ENCODE results near the gene BBIP1. TPM values are rescaled to one million over a fixed set of nuclear protein-coding genes. Genes with fewer than 3 reads are reported as not detected.

The BBIP1 gene
- total and polyA plus RNA-seq, 10 of the 15 experiments (the other 5 are each of a cell fraction or from before 2014, with no cell fraction given), result 13.8 to 40.8 (median 31.3) TPM

- Histone ChIP-seq H3K27ac (ENCODE audit: control insufficient read depth, insufficient read depth) (no peak overlapping the region), H3K79me2 (ENCODE audit: control insufficient read depth, insufficient read depth, low read length) (no peaks in the 10 kb centered on the region; the same call in 1 of the 2 replicates), H3K9ac (ENCODE audit: control insufficient read depth, insufficient read depth, low read length) (no peak overlapping the region), H3K27me3 (replicated peaks in 1 of 2; ENCODE audit: control insufficient read depth in 2 of 2, insufficient read depth in 2 of 2, low read length in 1 of 2) (no peaks in the 10 kb centered on the region), H3K9me3 (replicated peaks; ENCODE audit: control insufficient read depth, insufficient read depth, low read length) (peaks cover 2% of the 10 kb centered on the region; the same call in 1 of the 3 replicates), H3K4me2 (ENCODE audit: control insufficient read depth, insufficient read depth) (no peak overlapping the region), H3K4me3 (no peak overlapping the region), H3K4me1 (ENCODE audit: control insufficient read depth, insufficient read depth, low read length) (peaks cover 67% of the 10 kb centered on the region), H2AFZ (ENCODE audit: control insufficient read depth, low read depth, low read length) (no peak overlapping the region), H3K36me3 (ENCODE audit: control insufficient read depth in 2 of 2, insufficient read depth in 2 of 2, low read length in 1 of 2) (no peaks in the 10 kb centered on the region), H4K20me1 (ENCODE audit: control insufficient read depth, insufficient read depth) (no peaks in the 10 kb centered on the region)
- TF ChIP-seq BCL11A (IDR thresholded peaks at IDR 0.05; ENCODE audit: low read depth, low read length), result no peak
- TF ChIP-seq IRF4 (IDR thresholded peaks at IDR 0.05; ENCODE audit: low read depth, low read length), result no peak
- in situ Hi-C loops (cut with MboI), result no loop called here
- FAIRE-seq (peak; percentile 35), ATAC-seq (no peak), DNase-seq (ENCODE audit: low read depth, low spot score) (no peak)
- SMC1A ChIA-PET (ENCODE audit: uncharacterized antibody, unreplicated experiment), result interaction anchor here (0.9 to 6.2 kb wide), 9 partner anchors 7 to 110 kb away, joined by 3 to 86 read pairs (median 4); no protein-coding TSS in a partner anchor
- CTCF ChIA-PET, result interaction anchor here (0.7 to 4.1 kb wide), 5 partner anchors 8 to 50 kb away, joined by 3 to 27 read pairs (median 6); no protein-coding TSS in a partner anchor
- no TSS peak for BruUV-seq (replicated peaks)
- intact Hi-C loops (cut with micrococcal nuclease; ENCODE audit: unreplicated experiment), result no loop called here
- RAD21 ChIA-PET (ENCODE audit: unreplicated experiment), result interaction anchor here (1.7 to 5.9 kb wide), 4 partner anchors 11 to 51 kb away, joined by 8 to 50 read pairs (median 45); no protein-coding TSS in a partner anchor
- POLR2A ChIA-PET, result interaction anchor here (0.5 to 6.2 kb wide), 6 partner anchors 10 to 286 kb away, joined by 3 to 40 read pairs (median 8); no protein-coding TSS in a partner anchor
Observed at GRCh38 chr10:110853921-110854605, 64.9 kb downstream of the BBIP1 start.

- FAIRE-seq (no peak), ATAC-seq (no peak), DNase-seq (ENCODE audit: low read depth, low spot score) (no peak)
- RAD21 ChIA-PET (ENCODE audit: unreplicated experiment), result interaction anchor here (1.1 to 5.9 kb wide), 10 partner anchors 8 to 66 kb away, joined by 3 to 50 read pairs (median 7); partner anchors contain the start of genes BBIP1 and PDCD4
- in situ Hi-C loops (cut with MboI), result no loop called here
- Histone ChIP-seq H3K27me3 (replicated peaks in 1 of 2; ENCODE audit: control insufficient read depth in 2 of 2, insufficient read depth in 2 of 2, low read length in 1 of 2) (no peaks in the 10 kb centered on the region), H3K4me3 (no peak overlapping the region), H3K79me2 (ENCODE audit: control insufficient read depth, insufficient read depth, low read length) (no peaks in the 10 kb centered on the region), H3K4me1 (ENCODE audit: control insufficient read depth, insufficient read depth, low read length) (peaks cover 58% of the 10 kb centered on the region), H3K27ac (ENCODE audit: control insufficient read depth, insufficient read depth) (peak overlapping the region; percentile 39), H3K9ac (ENCODE audit: control insufficient read depth, insufficient read depth, low read length) (no peak overlapping the region), H3K4me2 (ENCODE audit: control insufficient read depth, insufficient read depth) (peak overlapping the region; percentile 49), H3K36me3 (ENCODE audit: control insufficient read depth in 2 of 2, insufficient read depth in 2 of 2, low read length in 1 of 2) (no peaks in the 10 kb centered on the region), H2AFZ (ENCODE audit: control insufficient read depth, low read depth, low read length) (peak overlapping the region; percentile 56), H4K20me1 (ENCODE audit: control insufficient read depth, insufficient read depth) (no peaks in the 10 kb centered on the region), H3K9me3 (replicated peaks; ENCODE audit: control insufficient read depth, insufficient read depth, low read length) (peaks cover 2% of the 10 kb centered on the region; the same call in 1 of the 3 replicates)
- CTCF ChIA-PET, result interaction anchor here (0.7 to 4.1 kb wide), 10 partner anchors 9 to 49 kb away, joined by 3 to 27 read pairs (median 5); partner anchors contain the start of gene PDCD4
- intact Hi-C loops (cut with micrococcal nuclease; ENCODE audit: unreplicated experiment), result no loop called here
- SMC1A ChIA-PET (ENCODE audit: uncharacterized antibody, unreplicated experiment), result interaction anchor here (1.0 to 6.2 kb wide), 11 partner anchors 8 to 109 kb away, joined by 3 to 86 read pairs (median 7); partner anchors contain the start of gene PDCD4
- POLR2A ChIA-PET, result interaction anchor here (1.3 to 6.2 kb wide), 9 partner anchors 8 to 49 kb away, joined by 3 to 43 read pairs (median 8); partner anchors contain the start of gene PDCD4
- BruUV-seq (replicated peaks), result no TSS peak
- 91% methylated on average over 4 of the region's 4 CpGs for WGBS (ENCODE audit: insufficient coverage, insufficient replicate concordance, low lambda C conversion rate, missing lambda C conversion rate)
- no peak for TF ChIP-seq ZNF687 (IDR thresholded peaks at IDR 0.05)
- no peak for TF ChIP-seq E4F1 (IDR thresholded peaks at IDR 0.05; ENCODE audit: borderline replicate concordance, partially characterized antibody)
- TF ChIP-seq CHD4 (IDR thresholded peaks at IDR 0.05), result no peak
- TF ChIP-seq POLR2AphosphoS5 (IDR thresholded peaks at IDR 0.05; ENCODE audit: low read length), result no peak
- no peak for TF ChIP-seq SUZ12 (IDR thresholded peaks at IDR 0.05; ENCODE audit: unreplicated experiment)
- TF ChIP-seq ZBED1 (IDR thresholded peaks at IDR 0.05; ENCODE audit: borderline replicate concordance), result no peak
- no peak for TF ChIP-seq YY1 (IDR thresholded peaks at IDR 0.05; ENCODE audit: low read depth, low read length)
- TF ChIP-seq KLF5 (IDR thresholded peaks at IDR 0.05; ENCODE audit: partially characterized antibody), result no peak
Observed at GRCh38 chr10:110852947-110853346, 66.0 kb downstream of the BBIP1 start.

All from GM12878 (cell line).